CD4-positive, alpha-beta T cell treated with Interleukin-10 for 1 hour (primary cell): Measurements from ENCODE around the gene HOXA7.

Experiments
- DNase-seq: peaks from one replicate; pipeline ENCODE4 v3.0.0-alpha.2; 2020

Gene HOXA7

GRCh38 chr7:27131390-27131819 is 25.1 kb downstream of the HOXA7 start:
- no peak for DNase-seq

- peak; percentile 77 for DNase-seq
These were observed 25.7 kb downstream of the HOXA7 start, which contains the start of gene HOXA4 for GRCh38 chr7:27130540-27131389. TSS of gene HOXA4 (minus strand) at chr7:27130757. CDS start at chr7:27130733, 24 bp downstream.

GRCh38 chr7:27129729-27130539 is 26.5 kb downstream of the HOXA7 start:
- DNase-seq = no peak

- no peak for DNase-seq
These were observed 27.4 kb downstream of the HOXA7 start for GRCh38 chr7:27128776-27129728.

- no peak for DNase-seq
These were observed 28.4 kb downstream of the HOXA7 start for GRCh38 chr7:27128034-27128433.

GRCh38 chr7:27126596-27127327 is 29.7 kb downstream of the HOXA7 start:
- DNase-seq = no peak

- no peak for DNase-seq
These were observed 30.5 kb downstream of the HOXA7 start for GRCh38 chr7:27125986-27126394.

- no peak for DNase-seq
These were observed 31.4 kb downstream of the HOXA7 start for GRCh38 chr7:27124902-27125689.

- no peak for DNase-seq
These were observed 32.2 kb downstream of the HOXA7 start for GRCh38 chr7:27124096-27124901.

- DNase-seq = no peak
These were observed 32.9 kb downstream of the HOXA7 start for GRCh38 chr7:27123477-27124053.

- no peak for DNase-seq
These were observed 33.4 kb downstream of the HOXA7 start for GRCh38 chr7:27123007-27123476.

- DNase-seq = no peak
These were observed 34.2 kb downstream of the HOXA7 start for GRCh38 chr7:27122077-27122910.

- no peak for DNase-seq
These were observed 34.8 kb downstream of the HOXA7 start for GRCh38 chr7:27121684-27122076.

- DNase-seq = no peak
These were observed 37.0 kb downstream of the HOXA7 start for GRCh38 chr7:27119412-27119911.

- no peak for DNase-seq
These were observed 37.9 kb downstream of the HOXA7 start for GRCh38 chr7:27118580-27118979.

- no peak for DNase-seq
These were observed 38.5 kb downstream of the HOXA7 start for GRCh38 chr7:27117887-27118491.

- no peak for DNase-seq
These were observed 39.3 kb downstream of the HOXA7 start for GRCh38 chr7:27116962-27117886.
